GM12878 (cell line): Measurements from ENCODE around the gene SH2D2A. TPM values are rescaled to one million over a fixed set of nuclear protein-coding genes. Genes with fewer than 3 reads are reported as not detected.

ENCODE experiments used
- ATAC-seq: fragments of 200-7000 bp; cut with Tn5 transposase; 3 replicates; pipeline ENCODE4 v1.9.1; 2020; ENCODE audit warnings: mild to moderate bottlenecking, moderate library complexity
- BruUV-seq: library from RNA; stranded (reverse); fragments of 400-500 nt; replicated peaks from 2 replicates; lab custom pipeline; 2021; lab: Mats Ljungman, UMichigan
- CTCF ChIA-PET: fragments of 300-600 bp; sonication (Branson Sonifier 250); formaldehyde crosslinking; extraction: SDS; loops from one replicate; lab custom pipeline; 2021; ENCODE audit warnings: inconsistent platforms; lab: Yijun Ruan, JAX
- POLR2A ChIA-PET: fragments of 350-600 bp; formaldehyde crosslinking; extraction: SDS; loops from one replicate; lab custom pipeline; 2021; ENCODE audit warnings: inconsistent platforms; lab: Charles Lee
- RAD21 ChIA-PET: fragments of 300-600 bp; sonication (Branson Sonifier 250); formaldehyde crosslinking; loops from one replicate; lab custom pipeline; 2023; ENCODE audit warnings: antibody characterized with exemption; ENCODE audit not compliant: unreplicated experiment; lab: Charles Lee
- SMC1A ChIA-PET: fragments of 300-600 bp; sonication (Branson Sonifier 250); formaldehyde crosslinking; loops from one replicate; lab custom pipeline; 2023; ENCODE audit not compliant: unreplicated experiment, uncharacterized antibody; lab: Charles Lee
- DNase-seq: peaks from one replicate; pipeline ENCODE4 v3.0.0-alpha.2; 2011; ENCODE audit warnings: low read depth, low spot score
- FAIRE-seq: peaks from 3 replicates; lab custom pipeline; 2011; peaks lifted over from hg19 to GRCh38; lab: Jason Lieb, UNC
- H2AFZ ChIP-seq: 2 replicates; pipeline ENCODE4 v1.6.0; 2011; ENCODE audit warnings: low read depth, low read length, control low read depth; ENCODE audit not compliant: control insufficient read depth
- H3K27ac ChIP-seq: 2 replicates; pipeline ENCODE4 v1.5.1; 2011; ENCODE audit warnings: control low read depth; ENCODE audit not compliant: control insufficient read depth, insufficient read depth
- H3K27me3 ChIP-seq, 2 experiments: replicated peaks in 1 of 2; 2 replicates each; pipeline versions ENCODE4 v1.6.0 to v1.6.1; 2011; ENCODE audit warnings: low read length in 1 of 2; ENCODE audit not compliant: control insufficient read depth in 2 of 2, insufficient read depth in 2 of 2
- H3K36me3 ChIP-seq, 2 experiments: 2 replicates each; pipeline ENCODE4 v1.5.1; 2011; ENCODE audit warnings: low read length in 1 of 2; ENCODE audit not compliant: control insufficient read depth in 2 of 2, insufficient read depth in 2 of 2
- H3K4me1 ChIP-seq: 2 replicates; pipeline ENCODE4 v1.6.1; 2011; ENCODE audit warnings: mild to moderate bottlenecking, low read length, moderate library complexity, mixed read lengths; ENCODE audit not compliant: control insufficient read depth, insufficient read depth
- H3K4me2 ChIP-seq: 2 replicates; pipeline ENCODE4 v1.6.0; 2011; ENCODE audit warnings: control low read depth; ENCODE audit not compliant: control insufficient read depth, insufficient read depth
- H3K4me3 ChIP-seq: fragments of 200-600 bp; sonication (generic); 2 replicates; pipeline ENCODE4 v1.5.1; 2016
- H3K79me2 ChIP-seq: 2 replicates; pipeline ENCODE4 v1.6.0; 2011; ENCODE audit warnings: low read length; ENCODE audit not compliant: control insufficient read depth, insufficient read depth
- H3K9ac ChIP-seq: 2 replicates; pipeline ENCODE4 v1.8.0; 2011; ENCODE audit warnings: low read length, control low read depth, mixed read lengths; ENCODE audit not compliant: control insufficient read depth, insufficient read depth
- H3K9me3 ChIP-seq: replicated peaks from 3 replicates; pipeline ENCODE4 v1.5.1; 2011; ENCODE audit warnings: mild to moderate bottlenecking, low read length; ENCODE audit not compliant: control insufficient read depth, insufficient read depth
- H4K20me1 ChIP-seq: 2 replicates; pipeline ENCODE4 v1.6.0; 2011; ENCODE audit not compliant: control insufficient read depth, insufficient read depth
- ESRRA ChIP-seq: IDR thresholded peaks from 2 replicates; pipeline ENCODE4 v1.6.1; 2012; ENCODE audit warnings: mild to moderate bottlenecking, low read length, improper control_type of control experiment
- JUND ChIP-seq: IDR thresholded peaks from 2 replicates; pipeline ENCODE4 v1.6.1; 2012; ENCODE audit warnings: low read depth, mild to moderate bottlenecking, low read length, improper control_type of control experiment, moderate library complexity
- NKRF ChIP-seq: fragments of 450-650 bp; conservative IDR thresholded peaks from 2 replicates; pipeline ENCODE4 v1.6.1; 2017; ENCODE audit warnings: mild to moderate bottlenecking, moderate library complexity
- WGBS: methylation state at CpG from one replicate; pipeline ENCODE4 v1.1.6; 2016; ENCODE audit warnings: low lambda C conversion rate; ENCODE audit not compliant: insufficient replicate concordance, insufficient coverage; ENCODE audit errors: missing lambda C conversion rate; 5-methylcytosine and 5-hydroxymethylcytosine counted together
- in situ Hi-C: fragments of 300-500 bp; cut with MboI; formaldehyde crosslinking; loops from 9 replicates; pipeline ENCODE4 v1.14.3; 2018; ENCODE audit warnings: mixed read lengths
- intact Hi-C: fragments of 100-400 bp; cut with micrococcal nuclease; formaldehyde crosslinking; loops from one replicate; pipeline ENCODE4 v1.14.2; 2022; ENCODE audit not compliant: unreplicated experiment
- polyA plus RNA-seq, 11 experiments: library from polyadenylated mRNA; depleted of rRNA in 4 of 11; unstranded in 6 of 11; stranded (reverse) in 5 of 11; fragments of >200 nt; fragmentation: Nextera tagmentation in 4 of 11; fragmentation: Illumina TruSeq in 1 of 11; extraction: Ambion mirVana in 4 of 11; extraction: Trizol in 1 of 11; gene quantifications; 1 replicate in 1 of 11; 2 replicates in 10 of 11; pipeline versions ENCODE4 v1.2.1 to v1.2.3, GENCODE V29; 2011 to 2016; ENCODE audit warnings: inconsistent platforms in 2 of 11, missing spikeins in 2 of 11, low read depth in 1 of 11
- total RNA-seq, 4 experiments: library from RNA; depleted of rRNA in 3 of 4; stranded (reverse); fragments of >200 nt in 3 of 4; fragmentation: Illumina TruSeq in 1 of 4; extraction: Trizol in 1 of 4; gene quantifications; 2 replicates each; pipeline versions ENCODE4 v1.2.1 to v1.2.3, GENCODE V29; 2013 to 2021
- TF ChIP-seq, protein P1 (sequence below): fragments of 450-650 bp; IDR thresholded peaks from 2 replicates; pipeline ENCODE4 v1.6.1; 2017; ENCODE audit warnings: mild to moderate bottlenecking, low read depth, inconsistent platforms; ENCODE audit not compliant: poor library complexity, severe bottlenecking

The SH2D2A gene
- total and polyA plus RNA-seq, 10 of the 15 experiments (the other 5 are each of a cell fraction or from before 2014, with no cell fraction given): 0.72 to 15.9 (median 7.0) TPM

DNA sequence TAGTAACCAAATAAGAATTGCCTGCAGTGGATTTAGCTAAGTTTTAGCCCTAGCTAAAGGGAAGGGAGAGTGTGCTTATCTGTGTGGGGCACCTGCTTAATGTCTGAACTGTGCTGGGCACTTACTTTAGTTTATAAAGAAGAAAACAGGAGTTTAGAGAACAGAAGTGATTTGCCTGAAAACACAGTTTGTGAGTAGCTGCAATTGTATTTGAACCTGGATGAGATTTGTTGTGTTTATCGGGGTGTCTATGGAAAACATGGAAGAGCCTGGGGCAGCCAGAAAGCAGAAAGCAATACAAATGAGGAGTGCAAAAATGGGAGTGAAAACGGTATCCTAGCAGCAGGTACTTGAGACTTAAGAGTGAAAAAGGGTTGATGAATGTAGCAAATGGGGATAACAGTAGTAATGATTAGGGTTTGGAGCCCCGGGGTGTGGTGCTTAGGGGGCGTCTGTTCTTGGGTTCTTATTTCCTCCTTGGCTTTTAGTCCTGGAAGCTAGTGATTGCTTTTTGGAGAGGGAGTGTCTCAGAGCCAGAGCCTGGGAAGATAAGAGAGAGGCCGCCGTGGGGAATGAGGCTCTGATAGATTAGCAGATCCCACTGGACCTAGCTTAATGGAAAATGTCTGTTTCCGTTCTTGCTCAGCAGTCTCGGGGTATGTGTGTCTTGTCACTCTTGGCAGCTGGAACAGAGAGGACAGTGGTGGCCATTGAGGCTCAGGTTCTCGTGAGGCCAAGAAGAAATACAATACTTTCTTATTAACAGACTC lies 43.7 kb downstream of the SH2D2A start:
- peak overlapping the region; percentile 42; the same call in 1 of the 2 replicates for H3K4me3 ChIP-seq
- WGBS: 71% methylated on average over 9 of the region's 9 CpGs
- no peak for TF ChIP-seq JUND
- no peak for TF ChIP-seq ESRRA
- TF ChIP-seq NKRF: no peak
- TF ChIP-seq, protein P1, sequence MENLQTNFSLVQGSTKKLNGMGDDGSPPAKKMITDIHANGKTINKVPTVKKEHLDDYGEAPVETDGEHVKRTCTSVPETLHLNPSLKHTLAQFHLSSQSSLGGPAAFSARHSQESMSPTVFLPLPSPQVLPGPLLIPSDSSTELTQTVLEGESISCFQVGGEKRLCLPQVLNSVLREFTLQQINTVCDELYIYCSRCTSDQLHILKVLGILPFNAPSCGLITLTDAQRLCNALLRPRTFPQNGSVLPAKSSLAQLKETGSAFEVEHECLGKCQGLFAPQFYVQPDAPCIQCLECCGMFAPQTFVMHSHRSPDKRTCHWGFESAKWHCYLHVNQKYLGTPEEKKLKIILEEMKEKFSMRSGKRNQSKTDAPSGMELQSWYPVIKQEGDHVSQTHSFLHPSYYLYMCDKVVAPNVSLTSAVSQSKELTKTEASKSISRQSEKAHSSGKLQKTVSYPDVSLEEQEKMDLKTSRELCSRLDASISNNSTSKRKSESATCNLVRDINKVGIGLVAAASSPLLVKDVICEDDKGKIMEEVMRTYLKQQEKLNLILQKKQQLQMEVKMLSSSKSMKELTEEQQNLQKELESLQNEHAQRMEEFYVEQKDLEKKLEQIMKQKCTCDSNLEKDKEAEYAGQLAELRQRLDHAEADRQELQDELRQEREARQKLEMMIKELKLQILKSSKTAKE: no peak
- TF ChIP-seq, all 136 proteins: peak for 0
- no peaks in the 10 kb centered on the region for H3K27me3 ChIP-seq
- DNase-seq (no peak), FAIRE-seq (no peak), ATAC-seq (peak; percentile 6; the same call in 2 of the 3 replicates)
- H3K27ac ChIP-seq: no peak overlapping the region
- CTCF ChIA-PET: interaction anchor here (0.6 to 9.6 kb wide), 16 partner anchors 9 to 315 kb away, joined by 3 to 152 read pairs (median 6); partner anchors contain the start of genes ISG20L2, METTL25B and NTRK1
- SMC1A ChIA-PET: interaction anchor here (0.5 to 11.8 kb wide), 11 partner anchors 12 to 151 kb away, joined by 3 to 108 read pairs (median 4); partner anchors contain the start of genes ISG20L2, METTL25B and MRPL24
- H3K9me3 ChIP-seq: no peaks in the 10 kb centered on the region
- peak overlapping the region; percentile 28 for H3K4me2 ChIP-seq
- H2AFZ ChIP-seq: no peak overlapping the region
- H3K4me1 ChIP-seq: no peaks in the 10 kb centered on the region
- peaks cover 84% of the 10 kb centered on the region for H3K79me2 ChIP-seq
- RAD21 ChIA-PET: interaction anchor here (1.4 to 1.9 kb wide), 2 partner anchors 45 to 47 kb away, joined by 5 to 9 read pairs; partner anchors contain the start of gene METTL25B
- BruUV-seq: no TSS peak
- intact Hi-C loops (no loop called here), in situ Hi-C loops (no loop called here)
- POLR2A ChIA-PET: interaction anchor here (0.7 to 1.8 kb wide), 3 partner anchors 8 to 232 kb away, joined by 3 to 5 read pairs (median 4); no protein-coding TSS in a partner anchor
- no peak overlapping the region for H3K9ac ChIP-seq
- H4K20me1 ChIP-seq: no peaks in the 10 kb centered on the region
- peaks cover 0 to 13% of the 10 kb centered on the region in 2 experiments; a peak in 2 of 4 replicates for H3K36me3 ChIP-seq
